Activated effector memory CD4-positive, alpha-beta T cell treated with anti-CD3 and anti-CD28 coated beads, Interleukin-2, amount 50 U/mL, for 16 hours (primary cell): ENCODE data around the gene GPER1.
A peak's percentile ranks its signal among the peaks of the same experiment; 100 is the strongest.

Experiments
- DNase-seq: peaks from one replicate; pipeline ENCODE4 v3.0.0-alpha.2; 2020

Gene GPER1

DNA sequence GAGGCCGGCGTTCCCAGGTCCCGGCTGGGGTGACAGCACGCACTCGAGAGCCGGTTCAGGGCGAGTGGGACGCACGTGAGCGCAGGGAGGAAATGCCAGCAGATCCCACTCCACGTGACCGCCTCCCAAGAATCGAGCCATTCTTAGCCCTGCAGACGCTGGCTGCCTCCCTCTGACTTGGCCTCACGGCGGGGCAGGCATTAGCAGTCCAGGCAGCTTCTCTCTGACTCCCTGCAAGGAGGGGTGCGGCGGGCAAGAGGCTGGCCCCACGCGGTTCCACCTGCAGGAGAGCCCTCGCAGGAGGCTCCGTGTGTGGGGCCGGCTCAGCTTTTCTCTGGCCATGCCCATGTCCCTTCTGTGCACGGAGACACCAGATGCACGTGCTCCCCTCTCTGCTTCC lies 33.5 kb upstream of the GPER1 start:
- no peak for DNase-seq

DNA sequence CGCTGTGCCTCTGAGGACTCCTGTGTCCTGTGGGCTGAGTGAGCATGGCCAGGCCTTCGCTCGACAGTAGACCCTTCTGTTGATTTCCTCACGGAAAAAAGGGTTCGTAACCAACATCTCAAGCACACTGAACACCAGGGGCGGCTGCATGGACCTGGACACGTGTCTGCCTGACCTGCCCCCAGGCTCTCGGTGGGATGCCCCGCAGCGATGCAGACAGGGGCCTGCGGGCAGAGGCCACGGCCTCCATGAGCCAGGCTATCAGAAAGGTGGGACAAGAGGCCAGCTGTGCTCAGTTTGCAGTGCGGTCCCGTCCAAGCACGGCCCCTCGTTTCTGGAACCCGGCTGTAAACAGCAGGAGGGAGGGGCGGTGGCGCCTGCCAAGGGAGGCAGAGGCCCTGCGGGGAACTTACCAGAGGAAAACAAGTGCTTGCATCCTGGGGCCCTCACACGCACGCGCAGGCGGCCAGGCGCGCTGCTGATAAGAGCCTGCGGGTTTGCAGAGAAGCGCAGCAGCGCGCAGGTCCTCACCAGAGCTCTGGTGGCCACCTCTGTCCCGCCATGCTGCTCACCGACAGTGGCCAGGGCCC lies 33.0 kb upstream of the GPER1 start:
- peak; percentile 77 for DNase-seq

DNA sequence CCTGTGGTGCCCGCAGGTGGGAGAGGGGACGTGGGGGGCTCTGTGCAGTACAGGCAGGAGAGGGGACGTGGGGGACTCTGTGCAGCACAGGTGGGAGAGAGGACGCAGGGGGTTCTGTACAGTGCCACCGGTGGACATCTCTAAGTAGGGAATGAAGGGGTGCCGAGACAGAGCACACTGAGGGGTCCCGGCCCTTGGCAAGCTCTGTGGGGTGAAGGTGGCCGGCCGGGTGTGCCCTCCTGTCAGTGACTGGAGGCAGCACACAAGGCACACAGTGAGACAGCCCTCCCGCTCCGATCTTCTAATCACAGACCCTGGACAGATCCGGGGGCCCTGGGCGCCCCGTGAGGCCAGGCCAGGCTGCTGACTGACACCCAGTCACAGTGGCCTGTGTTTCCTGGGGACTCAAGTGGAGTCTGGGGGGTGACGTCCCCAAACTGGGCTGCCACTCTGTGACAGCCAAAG lies 32.4 kb upstream of the GPER1 start:
- no peak for DNase-seq

DNA sequence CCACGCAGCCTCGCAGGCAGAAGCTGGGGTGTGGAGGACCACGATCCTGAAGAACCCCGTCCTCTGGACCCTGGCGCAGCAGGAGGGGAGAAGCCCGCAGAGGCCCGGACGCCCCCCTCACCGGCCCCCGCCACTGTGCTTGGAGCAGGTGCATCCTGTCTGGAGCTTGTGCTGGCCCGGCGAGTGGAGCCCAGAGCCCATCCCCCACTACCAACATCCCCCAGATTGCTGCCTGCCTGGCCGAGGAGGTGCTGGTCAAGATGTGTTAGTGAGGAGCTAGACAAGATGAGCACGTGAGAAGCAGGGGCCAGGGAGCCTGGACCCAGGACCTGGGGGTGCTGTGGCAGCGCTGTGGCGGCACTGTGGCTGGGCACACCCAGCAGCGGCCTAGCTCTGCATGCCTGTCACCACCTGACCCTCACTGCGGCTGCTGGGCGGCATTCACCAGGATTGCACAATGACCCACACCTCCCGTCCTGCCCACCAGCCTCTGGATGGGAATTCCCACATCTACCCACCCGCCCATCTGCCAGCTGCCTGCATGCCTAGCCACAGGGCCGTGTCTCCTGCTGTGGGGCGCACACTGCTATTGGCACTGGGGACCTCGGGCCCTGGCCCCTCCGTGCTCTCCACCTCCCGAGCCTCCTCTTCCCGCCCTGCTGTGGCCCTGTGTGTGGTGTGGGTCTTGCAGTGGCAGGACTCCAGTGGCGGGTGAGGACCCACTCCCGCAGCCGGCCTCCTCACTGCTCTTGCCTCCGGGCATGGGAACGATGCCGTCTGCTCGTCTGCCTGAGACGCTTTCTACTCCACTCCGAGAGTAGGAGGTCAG lies 31.7 kb upstream of the GPER1 start:
- DNase-seq: no peak

DNA sequence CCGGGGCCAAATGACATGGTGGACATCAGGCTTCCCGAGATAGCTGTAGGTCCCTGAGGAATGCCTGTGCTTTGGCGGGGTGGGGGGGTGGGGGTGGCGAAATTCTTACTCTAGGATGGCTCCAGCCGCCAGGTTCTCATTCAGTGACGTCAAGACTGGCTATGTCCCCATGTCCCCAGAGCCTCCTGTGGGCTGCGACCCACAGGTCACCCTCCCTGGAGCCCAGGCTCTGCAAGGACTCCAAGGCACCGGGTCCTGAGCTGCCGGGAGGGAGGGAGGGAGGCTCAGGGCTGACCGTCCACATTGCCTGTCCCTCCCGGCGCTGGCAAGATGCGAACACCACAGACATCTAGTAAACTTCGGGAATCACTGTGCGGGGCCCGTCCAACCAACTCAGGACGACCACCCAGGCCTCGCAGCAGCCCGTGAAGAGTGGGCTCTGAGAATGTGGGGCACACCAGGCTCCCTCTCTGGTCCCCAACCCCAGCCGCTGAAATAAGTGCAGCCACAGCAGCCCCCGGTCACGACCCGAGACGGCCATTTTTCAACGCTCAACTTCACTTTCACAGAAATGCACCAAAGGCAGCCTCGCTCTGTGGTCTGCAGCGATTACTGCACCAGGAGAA lies 31.0 kb upstream of the GPER1 start:
- no peak for DNase-seq

DNA sequence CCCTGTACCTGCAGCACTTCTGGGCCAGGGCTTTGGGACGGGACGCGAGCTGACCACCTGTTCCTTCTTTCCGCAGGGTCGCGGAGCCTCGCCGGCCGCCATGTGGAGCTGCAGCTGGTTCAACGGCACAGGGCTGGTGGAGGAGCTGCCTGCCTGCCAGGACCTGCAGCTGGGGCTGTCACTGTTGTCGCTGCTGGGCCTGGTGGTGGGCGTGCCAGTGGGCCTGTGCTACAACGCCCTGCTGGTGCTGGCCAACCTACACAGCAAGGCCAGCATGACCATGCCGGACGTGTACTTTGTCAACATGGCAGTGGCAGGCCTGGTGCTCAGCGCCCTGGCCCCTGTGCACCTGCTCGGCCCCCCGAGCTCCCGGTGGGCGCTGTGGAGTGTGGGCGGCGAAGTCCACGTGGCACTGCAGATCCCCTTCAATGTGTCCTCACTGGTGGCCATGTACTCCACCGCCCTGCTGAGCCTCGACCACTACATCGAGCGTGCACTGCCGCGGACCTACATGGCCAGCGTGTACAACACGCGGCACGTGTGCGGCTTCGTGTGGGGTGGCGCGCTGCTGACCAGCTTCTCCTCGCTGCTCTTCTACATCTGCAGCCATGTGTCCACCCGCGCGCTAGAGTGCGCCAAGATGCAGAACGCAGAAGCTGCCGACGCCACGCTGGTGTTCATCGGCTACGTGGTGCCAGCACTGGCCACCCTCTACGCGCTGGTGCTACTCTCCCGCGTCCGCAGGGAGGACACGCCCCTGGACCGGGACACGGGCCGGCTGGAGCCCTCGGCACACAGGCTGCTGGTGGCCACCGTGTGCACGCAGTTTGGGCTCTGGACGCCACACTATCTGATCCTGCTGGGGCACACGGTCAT lies 30.3 kb upstream of the GPER1 start:
- DNase-seq: no peak

DNA sequence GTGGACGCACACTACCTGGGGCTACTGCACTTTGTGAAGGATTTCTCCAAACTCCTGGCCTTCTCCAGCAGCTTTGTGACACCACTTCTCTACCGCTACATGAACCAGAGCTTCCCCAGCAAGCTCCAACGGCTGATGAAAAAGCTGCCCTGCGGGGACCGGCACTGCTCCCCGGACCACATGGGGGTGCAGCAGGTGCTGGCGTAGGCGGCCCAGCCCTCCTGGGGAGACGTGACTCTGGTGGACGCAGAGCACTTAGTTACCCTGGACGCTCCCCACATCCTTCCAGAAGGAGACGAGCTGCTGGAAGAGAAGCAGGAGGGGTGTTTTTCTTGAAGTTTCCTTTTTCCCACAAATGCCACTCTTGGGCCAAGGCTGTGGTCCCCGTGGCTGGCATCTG lies 29.6 kb upstream of the GPER1 start:
- DNase-seq: no peak

DNA sequence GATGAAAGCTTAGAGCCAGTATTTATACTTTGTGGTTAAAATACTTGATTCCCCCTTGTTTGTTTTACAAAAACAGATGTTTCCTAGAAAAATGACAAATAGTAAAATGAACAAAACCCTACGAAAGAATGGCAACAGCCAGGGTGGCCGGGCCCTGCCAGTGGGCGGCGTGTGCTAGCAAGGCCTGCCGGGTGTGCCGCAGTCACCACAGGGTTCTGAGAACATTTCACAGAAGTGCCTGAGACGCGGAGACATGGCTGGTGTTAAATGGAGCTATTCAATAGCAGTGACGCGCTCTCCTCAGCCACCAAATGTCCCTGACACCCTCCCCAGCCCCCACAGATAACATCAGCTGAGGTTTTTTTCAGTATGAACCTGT lies 29.1 kb upstream of the GPER1 start:
- no peak for DNase-seq

DNA sequence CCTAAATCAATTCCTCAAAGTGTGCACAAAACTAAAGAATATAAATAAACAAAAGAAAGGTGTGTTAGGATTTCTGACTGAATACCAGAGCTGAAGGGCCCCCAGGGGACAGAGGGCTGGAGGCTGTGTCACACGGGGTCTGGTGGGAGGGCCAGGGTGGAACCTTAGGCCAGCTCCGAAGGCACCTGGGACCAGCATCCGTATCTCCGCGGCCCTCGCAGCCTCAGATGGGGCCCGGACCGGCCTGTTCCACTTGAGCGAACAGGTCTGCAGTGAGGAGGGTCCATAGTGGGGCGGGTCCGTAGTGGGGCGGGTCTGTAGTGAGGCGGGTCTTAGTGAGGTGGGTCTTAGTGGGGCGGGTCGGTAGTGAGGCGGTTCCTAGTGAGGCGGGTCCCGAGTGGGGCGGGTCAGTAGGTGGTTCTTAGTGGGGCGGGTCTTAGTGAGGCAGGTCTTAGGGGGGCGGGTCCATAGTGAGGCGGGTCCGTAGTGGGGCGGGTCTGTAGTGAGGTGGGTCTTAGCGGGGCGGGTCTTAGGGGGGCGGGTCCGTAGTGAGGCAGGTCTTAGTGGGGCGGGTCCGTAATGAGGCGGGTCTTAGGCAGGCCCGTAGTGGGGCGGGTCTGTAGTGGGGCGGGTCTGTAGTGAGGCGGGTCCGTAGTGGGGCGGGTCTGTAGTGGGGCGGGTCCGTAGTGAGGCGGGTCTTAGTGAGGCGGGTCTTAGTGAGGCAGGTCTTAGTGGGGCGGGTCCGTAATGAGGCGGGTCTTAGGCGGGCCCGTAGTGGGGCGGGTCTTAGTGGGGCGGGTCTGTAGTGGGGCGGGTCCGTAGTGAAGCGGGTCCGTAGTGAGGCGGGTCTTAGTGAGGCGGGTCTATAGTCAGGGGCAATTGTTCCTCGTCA lies 28.5 kb upstream of the GPER1 start:
- no peak for DNase-seq

DNA sequence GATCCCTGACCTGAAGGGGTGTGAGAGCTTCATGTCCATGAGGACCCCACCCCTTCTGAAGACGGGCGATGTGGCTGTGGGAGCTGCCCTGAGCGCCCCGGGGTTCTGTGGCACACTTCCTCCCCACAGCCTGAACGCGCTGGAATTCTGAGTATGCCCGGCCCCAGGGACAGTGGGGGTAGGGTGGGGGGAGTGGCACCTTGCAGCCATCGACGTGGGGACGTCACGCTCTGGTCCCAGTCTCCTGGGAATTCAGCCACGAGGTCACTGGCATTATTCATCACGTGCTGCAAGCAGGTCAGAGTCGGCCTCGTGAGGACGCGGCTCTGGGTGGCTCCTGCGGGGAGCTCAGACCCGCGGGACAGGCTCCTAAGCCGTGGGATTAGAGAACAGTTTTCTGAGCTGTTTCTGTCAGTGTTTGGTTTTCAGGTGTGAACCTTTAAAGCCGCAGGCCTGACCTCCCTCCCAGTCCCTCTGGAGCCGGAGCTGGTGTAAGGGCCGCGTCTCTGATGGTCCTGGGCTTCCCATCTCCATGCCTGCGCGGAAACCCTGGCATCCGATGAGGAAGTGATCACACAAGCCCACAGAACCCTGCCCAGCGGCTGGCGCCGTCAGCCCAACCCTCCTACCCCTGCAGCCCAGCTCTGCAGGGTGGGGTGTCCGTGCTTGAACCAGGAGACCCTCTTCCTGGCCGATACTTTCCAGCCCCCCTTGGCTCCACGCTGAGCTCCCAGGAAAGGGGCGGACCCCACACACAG lies 27.4 kb upstream of the GPER1 start:
- no peak for DNase-seq

DNA sequence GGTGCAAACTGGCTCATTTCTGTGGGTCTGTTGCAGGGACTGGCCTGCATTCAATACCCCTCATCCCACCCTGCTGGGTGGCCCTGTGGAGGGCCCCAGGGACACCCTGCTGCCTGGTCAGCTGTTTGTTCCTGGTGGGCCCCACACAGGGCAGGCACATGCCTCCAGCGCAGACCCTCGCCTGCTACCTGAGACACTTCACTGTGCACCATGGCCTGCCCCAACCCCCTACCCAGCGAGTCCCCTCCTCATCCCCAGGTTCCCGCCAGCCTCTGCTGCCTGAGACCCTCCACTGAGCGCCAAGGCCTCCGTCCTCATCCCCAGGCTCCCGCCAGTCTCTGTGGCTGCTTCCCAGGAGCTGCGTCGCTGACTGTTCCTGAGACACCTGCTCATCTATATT lies 26.7 kb upstream of the GPER1 start:
- no peak for DNase-seq

DNA sequence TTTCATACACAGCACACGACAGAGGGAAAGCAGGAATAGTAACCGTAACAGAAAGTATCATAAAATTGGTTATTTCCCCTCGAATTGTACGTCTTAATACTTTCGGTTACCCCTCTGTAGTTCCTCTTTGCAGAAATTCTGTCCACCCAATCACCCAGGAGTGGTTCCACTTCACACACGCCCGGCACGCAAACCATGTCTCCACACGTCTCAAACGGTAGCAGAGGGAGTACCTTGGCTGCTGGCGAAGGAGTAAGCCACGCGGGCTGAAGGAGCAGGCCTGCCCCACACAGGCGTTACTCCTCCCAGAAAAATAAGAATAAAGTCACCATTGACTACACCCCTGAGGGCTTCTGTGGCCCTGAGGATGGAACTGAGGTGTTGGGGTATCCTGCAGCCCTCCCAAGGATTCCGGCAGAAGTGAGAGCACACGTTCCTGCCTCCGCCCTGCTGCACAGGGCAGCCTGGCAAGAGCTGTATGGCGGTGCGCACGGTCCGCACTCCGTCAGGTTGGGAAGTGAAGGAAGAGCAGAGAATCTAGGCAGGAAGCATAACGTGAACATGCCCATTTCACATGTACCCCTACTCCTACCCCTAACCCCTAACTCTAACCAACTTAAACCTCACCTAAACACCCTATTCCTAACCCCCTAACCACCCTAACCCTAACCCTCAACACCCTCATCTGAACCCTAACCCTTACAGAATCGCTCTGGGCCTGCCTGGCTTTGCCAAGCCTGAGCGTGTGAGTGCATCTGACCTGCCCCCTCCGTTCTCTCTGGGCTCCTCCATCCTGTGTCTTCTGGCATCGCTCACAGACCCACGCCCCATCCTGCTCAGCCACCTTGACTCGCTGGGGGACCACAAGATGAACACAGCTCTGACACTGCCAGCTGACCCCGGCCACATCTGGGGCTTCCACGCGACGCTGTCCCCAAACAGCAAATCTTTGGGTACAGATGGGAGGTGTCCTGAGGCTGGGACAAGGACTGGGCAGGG lies 25.3 kb upstream of the GPER1 start:
- DNase-seq: no peak

DNA sequence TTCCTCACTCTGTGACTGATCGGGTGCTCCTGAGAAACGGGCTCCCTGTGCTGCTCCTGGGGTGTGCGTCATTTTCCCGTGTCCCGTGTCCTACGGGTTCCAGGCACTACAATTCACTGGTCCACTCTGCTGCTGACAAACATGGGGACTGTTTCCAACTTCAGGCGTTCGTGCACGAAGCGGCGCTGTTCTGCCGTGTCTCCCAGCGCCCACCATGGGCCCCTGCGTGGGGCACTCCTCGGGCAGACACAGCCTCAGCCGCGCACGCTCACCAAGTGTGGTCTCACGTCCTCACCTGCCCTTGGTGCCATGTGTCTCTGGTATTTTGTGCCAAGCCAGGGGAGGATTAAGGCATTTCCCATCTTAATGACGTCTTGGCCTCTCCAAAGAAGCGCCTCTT lies 24.6 kb upstream of the GPER1 start:
- DNase-seq: no peak

DNA sequence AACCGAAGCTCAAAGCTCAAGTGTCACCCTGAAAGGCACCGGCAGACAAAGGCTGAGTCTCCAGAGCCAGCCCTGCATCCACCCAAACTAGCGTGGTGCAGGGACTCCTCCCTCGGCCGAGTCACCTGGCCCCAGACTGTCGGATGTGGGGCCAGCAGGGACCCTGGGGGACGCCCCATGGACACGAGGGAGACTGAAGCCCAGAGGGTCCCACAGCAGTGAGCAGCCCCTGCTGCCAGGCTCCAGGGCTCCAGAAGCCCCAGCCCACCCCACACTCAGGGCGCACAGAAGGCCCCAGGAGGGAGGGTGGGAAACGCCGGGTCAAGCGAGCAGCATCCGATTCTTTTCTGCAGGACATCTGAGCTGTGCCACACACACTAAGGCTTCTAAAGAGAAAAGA lies 23.3 kb upstream of the GPER1 start:
- DNase-seq: no peak

DNA sequence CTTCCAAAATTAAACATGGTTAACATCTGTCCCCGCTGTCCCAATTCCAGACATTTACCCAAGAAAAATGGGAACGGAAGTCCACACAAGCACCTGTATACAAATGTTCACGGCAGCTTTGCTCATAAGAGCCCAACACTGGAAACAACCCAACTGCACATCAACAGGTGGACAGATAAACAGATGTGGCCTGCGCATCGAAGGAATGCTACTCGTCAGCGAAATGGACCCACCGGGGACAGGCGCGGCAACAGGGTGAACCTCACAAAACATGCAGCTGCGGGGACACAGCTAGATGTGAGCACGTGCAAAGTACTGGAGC lies 22.7 kb upstream of the GPER1 start:
- no peak for DNase-seq

DNA sequence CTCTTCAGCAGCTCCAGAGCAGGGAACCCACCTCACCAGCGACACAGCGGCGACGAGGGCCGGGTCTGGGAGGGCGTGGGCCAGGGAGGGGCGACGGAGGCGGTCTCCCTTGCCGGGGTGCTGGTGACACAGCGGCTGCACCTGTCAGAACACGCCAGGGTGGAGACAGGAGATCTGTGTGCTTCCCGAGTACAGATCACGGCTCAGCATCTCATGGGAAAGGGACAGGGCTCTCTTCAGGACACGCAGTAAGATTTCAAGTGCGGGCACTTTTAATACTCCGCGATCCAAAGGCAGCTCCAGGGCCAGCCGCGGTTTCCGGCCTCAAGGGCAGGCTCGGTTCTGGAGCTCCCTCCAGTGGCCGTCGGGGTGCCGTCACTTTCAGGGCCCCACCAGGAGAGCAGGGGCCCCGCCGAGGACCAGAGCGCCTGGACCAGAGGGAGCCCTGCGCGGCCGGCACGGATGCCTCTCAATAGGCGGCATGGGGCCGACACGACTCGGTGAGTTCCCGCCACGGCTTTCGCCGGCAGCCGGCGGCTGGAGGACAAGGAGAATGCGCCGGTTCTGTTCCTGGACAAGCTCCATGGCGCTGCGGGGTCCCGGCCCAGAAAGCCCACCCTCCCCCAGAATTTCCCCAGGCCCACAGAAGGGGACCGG lies 22.2 kb upstream of the GPER1 start:
- peak; percentile 93 for DNase-seq

DNA sequence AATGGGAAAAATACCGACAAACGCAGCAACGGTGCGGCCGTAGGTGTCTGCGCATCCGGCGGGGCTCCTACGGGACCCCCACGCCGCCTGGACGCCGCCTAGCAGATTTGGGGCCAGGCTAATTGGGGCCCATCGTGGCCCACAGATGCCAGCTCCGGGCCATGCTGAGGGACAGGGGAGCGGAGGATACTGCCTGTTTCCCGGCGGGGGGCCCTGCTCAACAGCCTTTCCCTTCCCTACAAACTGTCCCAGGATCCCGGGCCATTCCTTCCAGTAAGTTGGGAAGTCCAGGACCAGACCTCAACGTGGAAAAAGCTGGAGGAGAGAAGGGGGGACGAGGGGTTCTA lies 21.7 kb upstream of the GPER1 start:
- DNase-seq: no peak

DNA sequence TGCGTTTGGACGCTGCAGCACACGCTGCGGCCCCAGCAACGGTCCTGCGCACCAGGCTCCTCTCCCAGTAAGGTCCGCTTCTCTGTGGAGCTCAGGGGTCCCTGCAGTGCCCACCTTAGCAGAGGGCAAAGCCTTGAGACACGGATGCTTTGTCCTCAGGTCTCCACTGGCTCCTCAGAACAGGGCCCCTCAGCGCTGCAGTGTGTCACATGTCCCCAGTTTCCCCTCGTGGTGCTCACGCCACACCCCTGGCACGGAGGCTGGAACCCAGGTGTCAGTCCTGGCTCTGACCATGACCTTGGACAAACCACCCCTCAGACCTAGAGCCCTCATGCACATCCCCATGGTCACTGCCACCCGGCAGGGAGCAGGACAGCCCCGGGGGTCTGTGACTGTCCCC lies 19.9 kb upstream of the GPER1 start:
- no peak for DNase-seq

DNA sequence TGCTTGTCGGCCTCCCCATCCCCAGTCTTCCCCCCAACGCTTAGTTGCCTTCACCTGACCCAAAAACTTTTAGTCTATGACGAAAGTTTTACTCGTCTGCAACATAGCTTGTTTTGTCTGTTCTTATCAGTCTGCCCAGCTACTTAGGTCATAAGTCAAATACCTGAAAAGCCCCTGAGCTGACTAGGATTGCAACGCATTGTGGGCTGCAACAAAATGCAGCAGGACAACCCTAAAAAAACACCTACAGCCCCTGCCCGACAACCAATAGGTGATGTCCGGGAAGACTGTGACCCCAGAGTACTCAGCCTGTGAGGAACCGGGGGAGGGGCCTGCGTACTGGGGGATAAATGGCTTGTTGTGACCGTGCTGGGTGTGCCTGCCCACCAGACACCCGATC lies 19.3 kb upstream of the GPER1 start:
- no peak for DNase-seq

DNA sequence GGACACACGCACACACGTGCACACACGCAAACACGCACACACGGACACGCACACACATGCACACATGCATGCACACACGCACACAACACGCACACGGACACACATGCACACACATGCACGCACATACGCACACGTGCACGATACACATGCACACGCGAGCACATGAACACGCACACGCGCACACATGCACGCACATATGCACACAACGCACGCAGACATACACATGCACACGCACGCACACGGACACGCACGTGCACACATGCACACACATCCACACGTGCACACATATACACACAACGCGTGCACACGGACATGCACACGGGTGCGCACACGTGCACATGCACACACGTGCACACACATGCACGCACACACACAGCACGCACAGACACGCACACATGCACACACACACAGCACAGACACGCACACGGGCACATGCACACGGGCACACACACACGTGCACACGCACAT lies 17.3 kb upstream of the GPER1 start:
- no peak for DNase-seq
